ENCODE measurements around the gene OR52B6. TPM values are rescaled to one million over a fixed set of nuclear protein-coding genes. Genes with fewer than 3 reads are reported as not detected.

OR52B6 gene
- total and polyA plus RNA-seq, 10 of the 15 experiments (the other 5 are each of a cell fraction or from before 2014, with no cell fraction given), result 0.07 TPM; not detected in 9

GRCh38 chr11:5593146-5593545 is 12.5 kb downstream of the OR52B6 start:
- Histone ChIP-seq H3K36me3 (ENCODE audit: control insufficient read depth in 2 of 2, insufficient read depth in 2 of 2, low read length in 1 of 2) (no peaks in the 10 kb centered on the region; a peak in 1 of 4 replicates), H4K20me1 (ENCODE audit: control insufficient read depth, insufficient read depth) (no peaks in the 10 kb centered on the region), H3K27ac (ENCODE audit: control insufficient read depth, insufficient read depth) (no peak overlapping the region), H2AFZ (ENCODE audit: control insufficient read depth, low read depth, low read length) (no peak overlapping the region), H3K4me1 (ENCODE audit: control insufficient read depth, insufficient read depth, low read length) (no peaks in the 10 kb centered on the region; the same call in 1 of the 2 replicates), H3K4me3 (no peak overlapping the region), H3K9me3 (replicated peaks; ENCODE audit: control insufficient read depth, insufficient read depth, low read length) (no peaks in the 10 kb centered on the region), H3K27me3 (replicated peaks in 1 of 2; ENCODE audit: control insufficient read depth in 2 of 2, insufficient read depth in 2 of 2, low read length in 1 of 2) (no peaks in the 10 kb centered on the region), H3K9ac (ENCODE audit: control insufficient read depth, insufficient read depth, low read length) (no peak overlapping the region), H3K4me2 (ENCODE audit: control insufficient read depth, insufficient read depth) (no peak overlapping the region), H3K79me2 (ENCODE audit: control insufficient read depth, insufficient read depth, low read length) (no peaks in the 10 kb centered on the region)
- FAIRE-seq, result no peak
- no peak for ATAC-seq
- intact Hi-C loops (cut with micrococcal nuclease; ENCODE audit: unreplicated experiment), result no loop called here
- ChIA-PET SMC1A (ENCODE audit: uncharacterized antibody, unreplicated experiment) (interaction anchor here (0.5 to 1.1 kb wide), 2 partner anchors 11 to 264 kb away, joined by 3 to 4 read pairs; no protein-coding TSS in a partner anchor), RAD21 (ENCODE audit: unreplicated experiment) (interaction anchor here (1.0 kb wide), 1 partner anchor 92 kb away, joined by 3 read pairs; the partner anchor contains the start of gene TRIM5), CTCF (no interaction called here), POLR2A (no interaction called here)
- TF ChIP-seq WRNIP1 (IDR thresholded peaks at IDR 0.05; ENCODE audit: borderline replicate concordance, low read depth, low read length), result no peak
- no peak for TF ChIP-seq CREB1 (IDR thresholded peaks at IDR 0.05; ENCODE audit: low read depth)
- TF ChIP-seq IRF5 (IDR thresholded peaks at IDR 0.05; ENCODE audit: borderline replicate concordance), result no peak
- TF ChIP-seq EGR1 (IDR thresholded peaks at IDR 0.05; ENCODE audit: borderline replicate concordance in 1 of 2, low read depth in 2 of 2, low read length in 2 of 2), result no peak
- TF ChIP-seq STAT3 (IDR thresholded peaks at IDR 0.05; ENCODE audit: low read depth, low read length), result no peak
- no peak for TF ChIP-seq STAT1 (conservative IDR thresholded peaks at IDR 0.05)
- TF ChIP-seq SRF (IDR thresholded peaks at IDR 0.05; ENCODE audit: low read depth in 2 of 2, low read length in 2 of 2), result no peak
- no peak for TF ChIP-seq ATF7 (IDR thresholded peaks at IDR 0.05; ENCODE audit: low read depth)
- TF ChIP-seq POLR2AphosphoS2 (IDR thresholded peaks at IDR 0.05; ENCODE audit: low read depth, low read length), result no peak
- TF ChIP-seq RAD51 (IDR thresholded peaks at IDR 0.05), result no peak
- TF ChIP-seq KAT2A (conservative IDR thresholded peaks at IDR 0.05; ENCODE audit: control insufficient read depth, low read depth, low read length), result no peak
- in situ Hi-C loops (cut with MboI), result no loop called here
- 44% methylated on average over 1 of the region's 1 CpG for WGBS (ENCODE audit: insufficient coverage, insufficient replicate concordance, low lambda C conversion rate, missing lambda C conversion rate)
- no peak for DNase-seq (ENCODE audit: low read depth, low spot score)
- BruUV-seq (replicated peaks), result no TSS peak

All from GM12878 (cell line).